MM.1S (cell line): ENCODE data around the gene TMEM17.

Source experiments
- DNase-seq: peaks from one replicate; pipeline ENCODE4 v3.0.0-alpha.2; 2015
- H2AFZ ChIP-seq: fragments of 300-600 bp; sonication (generic); 2 replicates; pipeline ENCODE4 v1.6.0; 2016; ENCODE audit warnings: antibody characterized with exemption, low read length
- H3F3A ChIP-seq: fragments of 300-600 bp; sonication (generic); 2 replicates; pipeline ENCODE4 v1.6.1; 2016; ENCODE audit warnings: mild to moderate bottlenecking, antibody characterized with exemption, low read length, moderate library complexity, mixed read lengths; ENCODE audit not compliant: insufficient read depth
- H3K27ac ChIP-seq: fragments of 300-600 bp; sonication (generic); 2 replicates; pipeline ENCODE4 v1.5.1; 2016; ENCODE audit warnings: mild to moderate bottlenecking, low read length
- H3K27me3 ChIP-seq: fragments of 300-600 bp; sonication (generic); replicated peaks from 2 replicates; pipeline ENCODE4 v1.6.0; 2016; ENCODE audit warnings: low read length; ENCODE audit not compliant: insufficient read depth
- H3K36me3 ChIP-seq: fragments of 300-600 bp; sonication (generic); replicated peaks from 2 replicates; pipeline ENCODE4 v1.6.1; 2016; ENCODE audit warnings: mild to moderate bottlenecking, low read length, mixed read lengths; ENCODE audit not compliant: insufficient read depth
- H3K4me1 ChIP-seq: fragments of 300-600 bp; sonication (generic); 2 replicates; pipeline ENCODE4 v1.6.1; 2016; ENCODE audit warnings: low read length, mixed read lengths
- H3K4me2 ChIP-seq: fragments of 300-600 bp; sonication (generic); 2 replicates; pipeline ENCODE4 v1.6.0; 2016; ENCODE audit warnings: low read depth, low read length
- H3K4me3 ChIP-seq: fragments of 300-600 bp; sonication (generic); 2 replicates; pipeline ENCODE4 v1.5.1; 2016; ENCODE audit warnings: low read length, mixed read lengths
- H3K79me2 ChIP-seq: fragments of 300-600 bp; sonication (generic); 2 replicates; pipeline ENCODE4 v1.6.1; 2016; ENCODE audit warnings: mixed run types, low read length, mixed read lengths
- H3K9ac ChIP-seq: fragments of 300-600 bp; sonication (generic); 2 replicates; pipeline ENCODE4 v1.6.1; 2016; ENCODE audit warnings: low read length, mixed read lengths
- H3K9me2 ChIP-seq: fragments of 300-600 bp; sonication (generic); replicated peaks from 2 replicates; pipeline ENCODE4 v1.6.1; 2016; ENCODE audit warnings: mild to moderate bottlenecking, low read length, mixed read lengths; ENCODE audit not compliant: insufficient read depth
- H3K9me3 ChIP-seq: fragments of 300-600 bp; sonication (generic); replicated peaks from 2 replicates; pipeline ENCODE4 v1.6.1; 2016; ENCODE audit warnings: mild to moderate bottlenecking, low read length, mixed read lengths; ENCODE audit not compliant: insufficient read depth
- H4K20me1 ChIP-seq: fragments of 300-600 bp; sonication (generic); 2 replicates; pipeline ENCODE4 v1.6.1; 2016; ENCODE audit warnings: mild to moderate bottlenecking, low read length, moderate library complexity, mixed read lengths; ENCODE audit not compliant: insufficient read depth
- EZH2 ChIP-seq: fragments of 300-600 bp; sonication (generic); optimal IDR thresholded peaks from 2 replicates; pipeline ENCODE3; 2017; ENCODE audit warnings: low read depth, mild to moderate bottlenecking, antibody characterized with exemption, low read length, mixed read lengths
- EZH2phosphoT487 ChIP-seq: fragments of 300-600 bp; sonication (generic); IDR thresholded peaks from 2 replicates; pipeline ENCODE4 v1.6.1; 2018; ENCODE audit warnings: antibody characterized with exemption, low read length
- TF ChIP-seq, protein P1 (sequence below): fragments of 300-600 bp; sonication (generic); IDR thresholded peaks from 2 replicates; pipeline ENCODE4 v1.5.1; 2016; ENCODE audit warnings: antibody characterized with exemption, low read length, mixed read lengths

TMEM17 gene

DNA sequence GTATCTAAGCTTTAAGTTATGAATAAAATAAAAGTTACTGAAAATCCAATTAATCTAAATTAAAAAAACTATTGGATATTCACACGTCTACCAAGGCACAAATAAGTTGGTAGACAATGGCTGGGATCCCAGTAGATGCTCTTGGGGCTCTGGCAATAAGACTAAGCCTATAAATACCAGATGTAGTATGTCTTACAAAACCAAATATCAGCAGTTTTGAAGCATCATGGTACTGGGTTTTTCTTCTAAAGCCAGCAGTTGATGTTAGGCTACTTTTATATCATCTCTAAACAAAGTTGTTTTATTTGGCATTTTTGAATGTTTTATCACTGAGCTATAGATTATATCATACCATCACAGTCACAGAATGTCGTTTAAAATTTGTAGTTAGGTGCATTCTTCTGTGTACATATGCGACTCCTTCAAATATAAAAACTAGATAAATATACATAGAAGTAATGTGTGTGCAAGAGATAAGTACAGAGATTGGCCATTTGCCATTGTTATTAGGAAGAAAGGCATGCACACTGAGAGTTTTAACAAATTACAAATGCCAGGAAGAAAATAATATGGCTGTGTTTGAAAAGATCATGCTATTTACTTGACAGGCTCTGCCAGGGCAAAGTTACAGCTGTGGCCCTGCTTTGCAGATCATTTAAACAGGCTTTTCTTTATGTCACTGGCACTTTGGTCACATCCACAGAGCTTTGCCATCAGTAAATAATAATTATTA is 21.6 kb upstream of the TMEM17 start:
- H3K9me2 ChIP-seq: no peaks in the 10 kb centered on the region

GRCh38 chr2:62526531-62527381 is 20.8 kb upstream of the TMEM17 start:
- Histone ChIP-seq H2AFZ (no peak overlapping the region), H3K4me2 (no peak overlapping the region), H3K27ac (no peak overlapping the region), H3K9me2 (no peaks in the 10 kb centered on the region), H3K4me1 (no peaks in the 10 kb centered on the region), H3K4me3 (no peak overlapping the region), H3K9me3 (no peaks in the 10 kb centered on the region), H3F3A (no peaks in the 10 kb centered on the region), H3K27me3 (no peaks in the 10 kb centered on the region), H3K9ac (no peak overlapping the region), H4K20me1 (no peaks in the 10 kb centered on the region), H3K36me3 (no peaks in the 10 kb centered on the region), H3K79me2 (no peaks in the 10 kb centered on the region)
- TF ChIP-seq, protein P1, sequence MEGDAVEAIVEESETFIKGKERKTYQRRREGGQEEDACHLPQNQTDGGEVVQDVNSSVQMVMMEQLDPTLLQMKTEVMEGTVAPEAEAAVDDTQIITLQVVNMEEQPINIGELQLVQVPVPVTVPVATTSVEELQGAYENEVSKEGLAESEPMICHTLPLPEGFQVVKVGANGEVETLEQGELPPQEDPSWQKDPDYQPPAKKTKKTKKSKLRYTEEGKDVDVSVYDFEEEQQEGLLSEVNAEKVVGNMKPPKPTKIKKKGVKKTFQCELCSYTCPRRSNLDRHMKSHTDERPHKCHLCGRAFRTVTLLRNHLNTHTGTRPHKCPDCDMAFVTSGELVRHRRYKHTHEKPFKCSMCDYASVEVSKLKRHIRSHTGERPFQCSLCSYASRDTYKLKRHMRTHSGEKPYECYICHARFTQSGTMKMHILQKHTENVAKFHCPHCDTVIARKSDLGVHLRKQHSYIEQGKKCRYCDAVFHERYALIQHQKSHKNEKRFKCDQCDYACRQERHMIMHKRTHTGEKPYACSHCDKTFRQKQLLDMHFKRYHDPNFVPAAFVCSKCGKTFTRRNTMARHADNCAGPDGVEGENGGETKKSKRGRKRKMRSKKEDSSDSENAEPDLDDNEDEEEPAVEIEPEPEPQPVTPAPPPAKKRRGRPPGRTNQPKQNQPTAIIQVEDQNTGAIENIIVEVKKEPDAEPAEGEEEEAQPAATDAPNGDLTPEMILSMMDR: no peak
- no peak for TF ChIP-seq EZH2phosphoT487
- TF ChIP-seq EZH2: no peak
- DNase-seq: no peak

More for the DNA sequence above, 21.6 kb upstream of the TMEM17 start:
- H3K4me1 ChIP-seq: no peaks in the 10 kb centered on the region
- no peaks in the 10 kb centered on the region for H3K27me3 ChIP-seq
- no peaks in the 10 kb centered on the region for H3F3A ChIP-seq
- no peak overlapping the region for H3K4me3 ChIP-seq
- H3K9me3 ChIP-seq: no peaks in the 10 kb centered on the region
- no peak overlapping the region for H3K27ac ChIP-seq
- no peak for DNase-seq
- H4K20me1 ChIP-seq: no peaks in the 10 kb centered on the region
- no peak overlapping the region for H3K4me2 ChIP-seq
- H3K36me3 ChIP-seq: no peaks in the 10 kb centered on the region
- TF ChIP-seq EZH2 (no peak), EZH2phosphoT487 (no peak)
- TF ChIP-seq, protein P1: no peak
- H3K79me2 ChIP-seq: no peaks in the 10 kb centered on the region
- no peak overlapping the region for H2AFZ ChIP-seq
- H3K9ac ChIP-seq: no peak overlapping the region

- H3K27ac ChIP-seq: no peak overlapping the region
- H3K4me2 ChIP-seq: no peak overlapping the region
- H4K20me1 ChIP-seq: no peaks in the 10 kb centered on the region
- H3F3A ChIP-seq: no peaks in the 10 kb centered on the region
- H3K79me2 ChIP-seq: no peaks in the 10 kb centered on the region
- no peak for TF ChIP-seq EZH2
- no peak for TF ChIP-seq EZH2phosphoT487
- TF ChIP-seq, protein P1: no peak
- no peak overlapping the region for H3K9ac ChIP-seq
- H3K4me3 ChIP-seq: no peak overlapping the region
- no peaks in the 10 kb centered on the region for H3K4me1 ChIP-seq
- no peaks in the 10 kb centered on the region for H3K27me3 ChIP-seq
- no peak overlapping the region for H2AFZ ChIP-seq
- no peaks in the 10 kb centered on the region for H3K36me3 ChIP-seq
- no peaks in the 10 kb centered on the region for H3K9me2 ChIP-seq
- DNase-seq: no peak
- no peaks in the 10 kb centered on the region for H3K9me3 ChIP-seq
Observed at GRCh38 chr2:62525549-62526269, 19.7 kb upstream of the TMEM17 start.
